KBM-7 (cell line): Measurements from ENCODE around the gene KCNQ1OT1.

Source experiments
- DNase-seq: peaks from one replicate; pipeline ENCODE4 v3.0.0-alpha.2; 2015
- in situ Hi-C: fragments of 300-500 bp; cut with MboI; formaldehyde crosslinking; loops from 2 replicates; pipeline ENCODE4 v1.14.3; 2020; ENCODE audit warnings: low sequenced_read_pairs, low pct_unique_long_range_greater_than_20kb, mixed read lengths

The KCNQ1OT1 gene

GRCh38 chr11:2708757-2709281, 9.0 kb upstream of the KCNQ1OT1 start:
- in situ Hi-C loops, result no loop called here
- no peak for DNase-seq

- no peak for DNase-seq
- in situ Hi-C loops, result no loop called here
Measured at GRCh38 chr11:2708151-2708581, 8.4 kb upstream of the KCNQ1OT1 start.

GRCh38 chr11:2707736-2708135, 7.9 kb upstream of the KCNQ1OT1 start:
- in situ Hi-C loops, result no loop called here
- DNase-seq, result no peak

- DNase-seq, result no peak
- in situ Hi-C loops, result no loop called here
Measured at GRCh38 chr11:2706321-2706720, 6.5 kb upstream of the KCNQ1OT1 start.

GRCh38 chr11:2704896-2705606, 5.3 kb upstream of the KCNQ1OT1 start:
- DNase-seq, result no peak
- in situ Hi-C loops, result no loop called here

- DNase-seq, result no peak
- in situ Hi-C loops, result no loop called here
Measured at GRCh38 chr11:2704356-2704755, 4.6 kb upstream of the KCNQ1OT1 start.

GRCh38 chr11:2703363-2704141, 3.8 kb upstream of the KCNQ1OT1 start:
- in situ Hi-C loops, result no loop called here
- peak; percentile 8 for DNase-seq

GRCh38 chr11:2702771-2703362, 3.1 kb upstream of the KCNQ1OT1 start:
- in situ Hi-C loops, result no loop called here

GRCh38 chr11:2701898-2702434, 2.2 kb upstream of the KCNQ1OT1 start:
- no peak for DNase-seq
- in situ Hi-C loops, result no loop called here

More at GRCh38 chr11:2702771-2703362, 3.1 kb upstream of the KCNQ1OT1 start:
- no peak for DNase-seq

GRCh38 chr11:2701230-2701629, 1.4 kb upstream of the KCNQ1OT1 start:
- in situ Hi-C loops, result no loop called here
- DNase-seq, result no peak

GRCh38 chr11:2700415-2701211, 819 bp upstream of the KCNQ1OT1 start:
- in situ Hi-C loops, result no loop called here
- DNase-seq, result no peak

GRCh38 chr11:2699185-2699530, 636 bp downstream of the KCNQ1OT1 start:
- DNase-seq, result no peak
- in situ Hi-C loops, result no loop called here

GRCh38 chr11:2698386-2699184, 1.2 kb downstream of the KCNQ1OT1 start:
- in situ Hi-C loops, result no loop called here

GRCh38 chr11:2697866-2698265, 1.9 kb downstream of the KCNQ1OT1 start:
- DNase-seq, result no peak
- in situ Hi-C loops, result no loop called here

More at GRCh38 chr11:2698386-2699184, 1.2 kb downstream of the KCNQ1OT1 start:
- DNase-seq, result no peak

GRCh38 chr11:2696455-2696854, 3.3 kb downstream of the KCNQ1OT1 start:
- in situ Hi-C loops, result no loop called here
- no peak for DNase-seq

GRCh38 chr11:2694995-2695939, 4.5 kb downstream of the KCNQ1OT1 start:
- in situ Hi-C loops, result no loop called here
- no peak for DNase-seq

- DNase-seq, result no peak
- in situ Hi-C loops, result no loop called here
Measured at GRCh38 chr11:2694495-2694894, 5.3 kb downstream of the KCNQ1OT1 start.
